GM12872 (cell line): ENCODE results near the gene MYRIP.

Source experiments
- CTCF ChIP-seq: IDR thresholded peaks from 3 replicates; pipeline ENCODE4 v1.5.1; 2011; ENCODE audit warnings: low read depth, mild to moderate bottlenecking, low read length, moderate library complexity; ENCODE audit not compliant: insufficient read depth

MYRIP gene

GRCh38 chr3:40070816-40071215, 261.4 kb downstream of the MYRIP start:
- no peak for TF ChIP-seq CTCF

GRCh38 chr3:40071683-40072238, 262.4 kb downstream of the MYRIP start:
- TF ChIP-seq CTCF: no peak

- TF ChIP-seq CTCF: peak; percentile 33; the same call in 1 of the 3 replicates
Observed at GRCh38 chr3:40073310-40074007, 264.1 kb downstream of the MYRIP start.

GRCh38 chr3:40078590-40078989, 269.2 kb downstream of the MYRIP start:
- TF ChIP-seq CTCF: no peak

GRCh38 chr3:40079203-40079846, 269.9 kb downstream of the MYRIP start:
- TF ChIP-seq CTCF: no peak

- TF ChIP-seq CTCF: no peak
Observed at GRCh38 chr3:40079847-40080240, 270.4 kb downstream of the MYRIP start.

- no peak for TF ChIP-seq CTCF
Observed at GRCh38 chr3:40083066-40083465, 273.7 kb downstream of the MYRIP start.
